Activated T-cell treated with anti-CD3 and anti-CD28 coated beads, Interleukin-2, amount 50 U/mL, for 72 hours (primary cell): Measurements from ENCODE around the gene BEND2. TPM values are rescaled to one million over a fixed set of nuclear protein-coding genes. Genes with fewer than 3 reads are reported as not detected.

Experiments
- ATAC-seq, 2 donors: fragments of 150-1000 bp; cut with Tn5 transposase; replicated peaks in 1 of 2; 2 replicates each; pipeline ENCODE4 v1.10.0; 2021; ENCODE audit warnings: moderate library complexity in 2 of 2, mild to moderate bottlenecking in 1 of 2
- DNase-seq, 2 donors: peaks; one replicate each; pipeline ENCODE4 v3.0.0; 2021 to 2022; ENCODE audit warnings: mixed read lengths in 1 of 2
- H3K27ac Mint-ChIP-seq: one replicate; pipeline ENCODE4 v1.8.0; 2022; ENCODE audit warnings: mild to moderate bottlenecking, moderate library complexity, mixed read lengths
- H3K27me3 Mint-ChIP-seq: one replicate; pipeline ENCODE4 v1.8.0; 2022; ENCODE audit warnings: low read depth, mixed read lengths
- H3K36me3 Mint-ChIP-seq, 2 donors: one replicate each; pipeline ENCODE4 v1.8.0; 2022; ENCODE audit warnings: mixed read lengths in 2 of 2, mild to moderate bottlenecking in 1 of 2; ENCODE audit not compliant: insufficient read depth in 2 of 2
- H3K4me1 Mint-ChIP-seq: one replicate; pipeline ENCODE4 v1.8.0; 2022; ENCODE audit warnings: low read depth, mixed read lengths
- H3K4me3 Mint-ChIP-seq, 2 donors: one replicate each; pipeline ENCODE4 v1.8.0; 2022; ENCODE audit warnings: mild to moderate bottlenecking in 2 of 2, mixed read lengths in 2 of 2, moderate library complexity in 2 of 2
- H3K9me3 Mint-ChIP-seq, 2 donors: one replicate each; pipeline ENCODE4 v1.8.0; 2022; ENCODE audit warnings: mixed read lengths in 2 of 2
- total RNA-seq, 2 donors: library from RNA; stranded (reverse); gene quantifications; one replicate each; pipeline ENCODE4 v1.2.3, GENCODE V29; 2022

Gene BEND2
- total RNA-seq, 2 donors from 2014 or later = not detected

GRCh38 chrX:18119856-18120255 is 100.8 kb downstream of the BEND2 start:
- Mint-ChIP-seq H3K36me3 (no peaks in the 10 kb centered on the region), H3K9me3 (peaks cover 0 to 5% of the 10 kb centered on the region in 2 donors), H3K4me3 (no peak overlapping the region), H3K27ac (no peak overlapping the region), H3K27me3 (no peaks in the 10 kb centered on the region), H3K4me1 (no peaks in the 10 kb centered on the region)
- DNase-seq (no peak), ATAC-seq (no peak)

Other genes with a start within 250 kb of the BEND2 start
- 1 to 10 TPM; 3.0 TPM for gene SCML2, start 133.8 kb upstream of the BEND2 start, total RNA-seq
- 1 to 10 TPM; 2.2 to 2.6 TPM for gene CDKL5, start 204.7 kb upstream of the BEND2 start, total RNA-seq